B cell (primary cell): ENCODE results near the gene POC1B. TPM values are rescaled to one million over a fixed set of nuclear protein-coding genes. Genes with fewer than 3 reads are reported as not detected.

Experiments used
- ATAC-seq: fragments of 200-7000 bp; cut with Tn5 transposase; one replicate; pipeline ENCODE4 v1.10.0; 2021; ENCODE audit warnings: low read depth, mild to moderate bottlenecking, moderate number of reproducible peaks, moderate library complexity
- CTCF ChIA-PET: fragments of 350-600 bp; sonication (Branson Sonifier 250); formaldehyde crosslinking; loops from one replicate; lab custom pipeline; 2021; ENCODE audit warnings: antibody characterized with exemption, inconsistent platforms; lab: Charles Lee
- POLR2A ChIA-PET: fragments of 350-600 bp; sonication (Branson Sonifier 250); formaldehyde crosslinking; loops from one replicate; lab custom pipeline; 2021; ENCODE audit warnings: antibody characterized with exemption; lab: Charles Lee
- DNase-seq: peaks from one replicate; pipeline ENCODE4 v3.0.0; 2013
- H2AFZ ChIP-seq: 2 replicates; pipeline ENCODE4 v1.6.1; 2012; ENCODE audit warnings: mild to moderate bottlenecking, low read depth, low read length; ENCODE audit not compliant: insufficient read depth, poor library complexity, severe bottlenecking
- H3K27ac ChIP-seq, 2 donors: 1 replicate in 1 of 2; 2 replicates in 1 of 2; pipeline ENCODE4 v1.5.1; 2012 to 2013; ENCODE audit warnings: low read length in 2 of 2, mild to moderate bottlenecking in 2 of 2, moderate library complexity in 1 of 2
- H3K27me3 ChIP-seq, 4 experiments: fragments of 200-600 bp in 1 of 4; sonication (generic) in 1 of 4; replicated peaks in 1 of 4; 1 replicate in 2 of 4; 2 replicates in 2 of 4; pipeline versions ENCODE4 v1.6.1 to v1.7.0; 2013 to 2016; ENCODE audit warnings: low read length in 3 of 4, mild to moderate bottlenecking in 2 of 4, mixed read lengths in 1 of 4, moderate library complexity in 1 of 4; ENCODE audit not compliant: insufficient read depth in 4 of 4, control insufficient read depth in 3 of 4; ENCODE audit errors: control extremely low read depth in 1 of 4
- H3K36me3 ChIP-seq, 2 experiments: replicated peaks in 1 of 2; 1 replicate in 1 of 2; 2 replicates in 1 of 2; pipeline versions ENCODE4 v1.6.1 to v1.7.1; 2013; ENCODE audit warnings: low read length in 1 of 2; ENCODE audit not compliant: insufficient read depth in 2 of 2, control insufficient read depth in 1 of 2; ENCODE audit errors: control extremely low read depth in 1 of 2, extremely low read depth in 1 of 2
- H3K4me1 ChIP-seq, 2 donors: fragments of 200-600 bp in 1 of 2; sonication (generic) in 1 of 2; 1 replicate in 1 of 2; 2 replicates in 1 of 2; pipeline versions ENCODE4 v1.5.1 to v1.6.1; 2013 to 2017; ENCODE audit warnings: low read length in 2 of 2; ENCODE audit not compliant: control insufficient read depth in 2 of 2, insufficient read depth in 2 of 2
- H3K4me2 ChIP-seq: replicated peaks from 2 replicates; pipeline ENCODE3; 2012; ENCODE audit warnings: mild to moderate bottlenecking, low read depth, low read length; ENCODE audit not compliant: poor library complexity, severe bottlenecking
- H3K4me3 ChIP-seq, 5 experiments: fragments of 200-600 bp in 1 of 5; sonication (generic) in 1 of 5; 1 replicate in 3 of 5; 2 replicates in 2 of 5; pipeline versions ENCODE4 v1.5.1 to v1.7.0; 2011 to 2016; ENCODE audit warnings: low read length in 4 of 5, mild to moderate bottlenecking in 4 of 5, low read depth in 2 of 5, control low read depth in 1 of 5, moderate library complexity in 1 of 5; ENCODE audit not compliant: insufficient read depth in 1 of 5; ENCODE audit errors: control extremely low read depth in 1 of 5, extremely low read depth in 1 of 5
- H3K79me2 ChIP-seq: fragments of 200-600 bp; sonication (generic); one replicate; pipeline ENCODE4 v1.6.0; 2016; ENCODE audit warnings: low read length; ENCODE audit not compliant: control insufficient read depth, insufficient read depth
- H3K9ac ChIP-seq: fragments of 200-600 bp; sonication (generic); 2 replicates; pipeline ENCODE4 v1.6.1; 2017; ENCODE audit warnings: mild to moderate bottlenecking, low read length, moderate library complexity
- H3K9me3 ChIP-seq, 3 donors: one replicate each; pipeline versions ENCODE4 v1.6.1 to v1.7.1; 2013; ENCODE audit warnings: low read length in 2 of 3; ENCODE audit not compliant: control insufficient read depth in 2 of 3, insufficient read depth in 1 of 3; ENCODE audit errors: control extremely low read depth in 1 of 3
- H4K20me1 ChIP-seq: 2 replicates; pipeline ENCODE4 v1.6.0; 2012; ENCODE audit warnings: mild to moderate bottlenecking, low read length; ENCODE audit not compliant: insufficient read depth, control insufficient read depth, poor library complexity, severe bottlenecking
- H3K27ac Mint-ChIP-seq: one replicate; pipeline ENCODE4 v1.8.0; 2021; ENCODE audit warnings: mixed read lengths
- H3K27me3 Mint-ChIP-seq: one replicate; pipeline ENCODE4 v1.8.0; 2021; ENCODE audit warnings: mixed read lengths
- H3K4me1 Mint-ChIP-seq: one replicate; pipeline ENCODE4 v1.8.0; 2021; ENCODE audit warnings: mixed read lengths
- H3K4me3 Mint-ChIP-seq: one replicate; pipeline ENCODE4 v1.8.0; 2021; ENCODE audit warnings: mixed read lengths
- H3K9me3 Mint-ChIP-seq: one replicate; pipeline ENCODE4 v1.8.0; 2022; ENCODE audit warnings: mixed read lengths; ENCODE audit not compliant: insufficient read depth
- EZH2 ChIP-seq: IDR thresholded peaks from 2 replicates; pipeline ENCODE4 v1.6.1; 2012; ENCODE audit warnings: borderline replicate concordance, low read depth, mild to moderate bottlenecking, moderate library complexity, low read length; ENCODE audit not compliant: insufficient read depth, poor library complexity, severe bottlenecking
- WGBS: methylation state at CpG from one replicate; pipeline ENCODE4 v1.1.5; 2013; ENCODE audit warnings: missing lambda C conversion rate; ENCODE audit not compliant: insufficient coverage; 5-methylcytosine and 5-hydroxymethylcytosine counted together
- intact Hi-C: fragments of 100-400 bp; cut with micrococcal nuclease; formaldehyde crosslinking; loops from one replicate; pipeline ENCODE4 v1.10.0; 2022
- polyA plus RNA-seq: library from polyadenylated mRNA; depleted of rRNA; stranded (reverse); fragments of >200 nt; gene quantifications from 2 replicates; pipeline ENCODE4 v1.2.3, GENCODE V29; 2012
- total RNA-seq, 2 donors: library from RNA; stranded (reverse); fragments of 120-200 nt in 1 of 2; gene quantifications; 1 replicate in 1 of 2; 2 replicates in 1 of 2; pipeline versions ENCODE4 v1.2.3 to v1.2.4, GENCODE V29; 2013 to 2022
- TF ChIP-seq, protein P1 (sequence below): fragments of 200-600 bp; IDR thresholded peaks from one replicate; pipeline ENCODE4 v1.8.0; 2022; ENCODE audit warnings: antibody characterized with exemption, mild to moderate bottlenecking

POC1B gene
- total and polyA plus RNA-seq, 2 donors (not counting 1 experiment from before 2014, with no cell fraction given): 12.0 to 39.5 TPM

DNA sequence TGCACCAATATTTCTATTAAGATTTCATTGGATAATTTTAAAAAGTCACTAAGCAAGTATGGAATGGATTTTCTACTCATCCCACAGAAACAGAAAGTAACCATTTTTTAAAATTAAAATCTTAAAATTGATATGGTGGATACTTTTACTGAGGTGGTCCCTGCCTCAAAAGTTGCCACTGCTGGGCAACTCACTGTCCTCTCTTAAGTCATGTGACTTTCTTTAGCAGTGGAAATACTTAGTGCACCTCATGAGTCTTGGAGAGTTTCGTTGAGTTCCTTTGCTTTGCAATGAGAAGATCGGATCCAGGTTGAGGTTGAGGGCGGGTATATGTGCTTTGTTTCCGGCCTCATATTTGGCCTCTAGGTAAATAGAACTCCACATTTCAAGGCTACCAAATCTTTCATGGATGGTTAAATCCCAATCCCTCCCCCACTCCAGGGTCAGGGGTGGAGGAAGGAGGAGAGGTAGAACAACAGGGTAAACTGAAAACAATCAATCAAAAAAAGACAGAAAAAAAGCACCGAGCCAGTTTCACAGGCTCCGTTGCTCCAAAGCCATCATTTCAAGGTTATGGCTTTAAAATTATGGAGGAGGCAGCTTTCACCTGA is 134.0 kb downstream of the POC1B start:
- Histone ChIP-seq H3K9ac (no peak overlapping the region), H3K27ac (no peak overlapping the region), H3K27me3 (no peaks in the 10 kb centered on the region), H3K4me1 (peaks cover 10 to 11% of the 10 kb centered on the region in 2 donors), H3K36me3 (no peaks in the 10 kb centered on the region), H3K4me3 (no peak overlapping the region), H2AFZ (no peak overlapping the region), H4K20me1 (no peaks in the 10 kb centered on the region), H3K9me3 (no peaks in the 10 kb centered on the region), H3K79me2 (no peaks in the 10 kb centered on the region), H3K4me2 (no peak overlapping the region)
- Mint-ChIP-seq H3K27ac (no peak overlapping the region), H3K4me3 (no peak overlapping the region), H3K4me1 (peaks cover 10% of the 10 kb centered on the region), H3K9me3 (no peaks in the 10 kb centered on the region), H3K27me3 (no peaks in the 10 kb centered on the region)
- DNase-seq: no peak
- TF ChIP-seq EZH2: no peak
- TF ChIP-seq, protein P1, sequence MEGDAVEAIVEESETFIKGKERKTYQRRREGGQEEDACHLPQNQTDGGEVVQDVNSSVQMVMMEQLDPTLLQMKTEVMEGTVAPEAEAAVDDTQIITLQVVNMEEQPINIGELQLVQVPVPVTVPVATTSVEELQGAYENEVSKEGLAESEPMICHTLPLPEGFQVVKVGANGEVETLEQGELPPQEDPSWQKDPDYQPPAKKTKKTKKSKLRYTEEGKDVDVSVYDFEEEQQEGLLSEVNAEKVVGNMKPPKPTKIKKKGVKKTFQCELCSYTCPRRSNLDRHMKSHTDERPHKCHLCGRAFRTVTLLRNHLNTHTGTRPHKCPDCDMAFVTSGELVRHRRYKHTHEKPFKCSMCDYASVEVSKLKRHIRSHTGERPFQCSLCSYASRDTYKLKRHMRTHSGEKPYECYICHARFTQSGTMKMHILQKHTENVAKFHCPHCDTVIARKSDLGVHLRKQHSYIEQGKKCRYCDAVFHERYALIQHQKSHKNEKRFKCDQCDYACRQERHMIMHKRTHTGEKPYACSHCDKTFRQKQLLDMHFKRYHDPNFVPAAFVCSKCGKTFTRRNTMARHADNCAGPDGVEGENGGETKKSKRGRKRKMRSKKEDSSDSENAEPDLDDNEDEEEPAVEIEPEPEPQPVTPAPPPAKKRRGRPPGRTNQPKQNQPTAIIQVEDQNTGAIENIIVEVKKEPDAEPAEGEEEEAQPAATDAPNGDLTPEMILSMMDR: no peak
- WGBS: 92% methylated on average over 2 of the region's 6 CpGs
- intact Hi-C loops: no loop called here
- POLR2A ChIA-PET: no interaction called here
- CTCF ChIA-PET: no interaction called here
- ATAC-seq: no peak

DNA sequence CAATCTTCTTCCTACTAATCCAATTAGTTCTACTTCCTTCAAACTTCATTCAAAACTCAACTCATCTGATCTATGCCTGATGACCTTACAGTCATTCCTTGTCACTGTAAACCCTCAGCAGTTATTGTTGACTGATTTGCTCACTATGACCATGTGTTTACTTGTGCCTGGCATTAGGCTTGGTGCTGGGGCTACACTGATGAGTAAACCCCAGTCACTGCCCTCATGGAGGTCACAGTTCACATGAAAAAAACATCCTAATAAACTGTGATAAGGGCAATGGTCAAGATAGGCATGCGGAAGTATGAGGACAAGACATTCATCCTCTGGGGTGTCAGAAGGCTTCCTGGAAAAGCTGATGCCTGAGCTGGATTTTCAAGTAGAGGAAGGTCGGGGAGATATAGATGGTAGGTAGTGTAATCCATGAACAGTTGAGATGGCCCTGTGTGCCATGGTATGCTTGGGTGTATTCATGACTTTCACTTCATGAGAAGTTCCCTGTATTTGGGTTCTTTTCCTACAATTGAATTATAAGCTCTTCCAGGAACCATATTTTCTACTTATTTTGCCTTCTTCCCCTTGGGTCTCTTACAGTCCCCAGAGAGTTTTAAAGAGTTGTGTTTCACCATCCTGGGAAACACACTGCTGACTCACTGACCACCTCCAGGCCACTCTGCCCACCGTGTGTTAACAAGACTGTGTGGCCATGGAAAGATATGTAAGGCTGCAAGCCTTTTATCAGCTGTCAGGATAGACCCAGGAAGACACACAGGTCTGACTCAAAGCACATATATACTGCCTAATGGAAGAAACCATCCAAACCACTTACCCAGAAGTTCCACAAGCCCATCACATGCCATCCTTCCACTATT is 134.8 kb downstream of the POC1B start:
- Histone ChIP-seq H2AFZ (no peak overlapping the region), H3K4me1 (peaks cover 10 to 11% of the 10 kb centered on the region in 2 donors), H3K4me3 (no peak overlapping the region), H3K9me3 (no peaks in the 10 kb centered on the region), H3K79me2 (no peaks in the 10 kb centered on the region), H3K27me3 (no peaks in the 10 kb centered on the region), H3K4me2 (no peak overlapping the region), H3K27ac (no peak overlapping the region), H3K9ac (no peak overlapping the region), H4K20me1 (no peaks in the 10 kb centered on the region), H3K36me3 (no peaks in the 10 kb centered on the region)
- intact Hi-C loops: no loop called here
- 100% methylated on average over 3 of the region's 3 CpGs for WGBS
- no peaks in the 10 kb centered on the region for H3K27me3 Mint-ChIP-seq
- DNase-seq (no peak), ATAC-seq (no peak)
- H3K9me3 Mint-ChIP-seq: no peaks in the 10 kb centered on the region
- H3K4me1 Mint-ChIP-seq: peaks cover 10% of the 10 kb centered on the region
- ChIA-PET CTCF (no interaction called here), POLR2A (no interaction called here)
- no peak overlapping the region for H3K27ac Mint-ChIP-seq
- H3K4me3 Mint-ChIP-seq: no peak overlapping the region
- TF ChIP-seq, protein P1: no peak
